ENCODE data around the gene PAH. TPM values are rescaled to one million over a fixed set of nuclear protein-coding genes. Genes with fewer than 3 reads are reported as not detected.

The PAH gene
- total and polyA plus RNA-seq, 2 of the 8 experiments (the other 6 are each of a cell fraction or from before 2014, with no cell fraction given), result 3.9 to 9.0 TPM

DNA sequence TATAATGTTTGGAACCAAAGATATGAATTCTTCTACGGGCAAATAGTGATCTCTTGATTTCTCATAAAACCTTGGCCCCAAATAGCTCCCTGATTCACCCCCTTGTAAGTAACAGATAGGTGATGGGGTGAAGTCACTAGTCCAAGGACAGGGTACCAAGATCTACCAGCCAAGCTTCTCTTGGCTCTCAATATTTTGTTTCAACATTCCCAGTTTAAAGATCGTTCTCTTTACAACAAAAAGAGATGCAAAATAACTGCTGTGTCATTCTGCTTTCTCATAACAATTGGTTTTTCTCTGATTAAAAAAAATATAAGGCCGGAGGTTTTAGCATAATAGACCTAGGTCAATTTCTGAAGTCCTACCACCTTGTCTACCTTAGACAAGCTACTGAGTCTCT is 11.8 kb downstream of the PAH start:
- Histone ChIP-seq H2BK20ac (ENCODE audit: low read length) (no peak overlapping the region), H3K23me2 (ENCODE audit: low read depth, low read length) (no peaks in the 10 kb centered on the region), H4K8ac (ENCODE audit: extremely low read depth, insufficient read depth, low read length) (no peak overlapping the region), H3K14ac (ENCODE audit: insufficient read length) (no peak overlapping the region), H3K23ac (ENCODE audit: insufficient read length) (no peak overlapping the region), H2BK120ac (replicated peaks; ENCODE audit: low read depth, low read length) (no peak overlapping the region), H4K20me1 (replicated peaks in 1 of 2; ENCODE audit: control insufficient read depth in 1 of 2, insufficient read depth in 2 of 2, low read length in 2 of 2) (no peaks in the 10 kb centered on the region), H3K27ac (ENCODE audit: low read depth, low read length) (no peak overlapping the region), H4K5ac (ENCODE audit: insufficient read length, low read depth, low read length) (no peak overlapping the region), H3K4me1 (replicated peaks in 1 of 4; ENCODE audit: control insufficient read depth in 3 of 4, insufficient read depth in 4 of 4, low read length in 3 of 4) (no peaks in the 10 kb centered on the region), H2AFZ (ENCODE audit: low read length) (no peak overlapping the region), H2BK5ac (ENCODE audit: low read depth, low read length) (no peak overlapping the region), H3K9ac (replicated peaks in 1 of 4; ENCODE audit: extremely low read depth in 1 of 4, low read depth in 3 of 4, low read length in 3 of 4) (no peak overlapping the region), H2BK15ac (ENCODE audit: low read length) (no peak overlapping the region), H3K36me3 (ENCODE audit: control insufficient read depth in 2 of 4, insufficient read depth in 4 of 4, low read length in 3 of 4) (no peaks in the 10 kb centered on the region), H3K79me1 (ENCODE audit: low read depth, low read length) (no peaks in the 10 kb centered on the region), H4K91ac (replicated peaks; ENCODE audit: insufficient read length, low read length) (no peak overlapping the region), H3K4me2 (ENCODE audit: insufficient read depth in 1 of 2, low read depth in 2 of 2, low read length in 2 of 2) (no peak overlapping the region), H3K56ac (replicated peaks; ENCODE audit: insufficient read length, low read depth, low read length) (no peak overlapping the region), H3K18ac (ENCODE audit: extremely low read depth, low read length) (no peak overlapping the region), H2AK5ac (ENCODE audit: low read depth, low read length) (no peak overlapping the region), H3K9me3 (ENCODE audit: insufficient read depth in 2 of 2, low read depth in 1 of 2, low read length in 1 of 2) (no peaks in the 10 kb centered on the region), H3K4ac (replicated peaks; ENCODE audit: insufficient read length, low read depth, low read length) (no peak overlapping the region), H3K79me2 (ENCODE audit: control insufficient read depth in 1 of 2, insufficient read depth in 2 of 2, low read length in 2 of 2) (no peaks in the 10 kb centered on the region), H2BK12ac (ENCODE audit: low read depth, low read length) (no peak overlapping the region), H3K27me3 (replicated peaks in 1 of 4; ENCODE audit: control insufficient read depth in 3 of 4, extremely low read depth in 1 of 4, insufficient read depth in 3 of 4, low read length in 3 of 4) (no peaks in the 10 kb centered on the region), H3K4me3 (ENCODE audit: extremely low read depth in 1 of 4, insufficient read depth in 2 of 4, low read depth in 3 of 4, low read length in 4 of 4) (no peak overlapping the region)
- WGBS, 2 experiments (ENCODE audit: extremely low coverage in 1 of 2, insufficient coverage in 1 of 2, insufficient read length in 1 of 2, insufficient replicate concordance in 2 of 2, low coverage in 1 of 2, low lambda C conversion rate in 2 of 2, missing lambda C conversion rate in 1 of 2), result 91% methylated on average over 3 of the region's 3 CpGs; no CpG with 5 or more reads in 1 of the 2 experiments
- ChIA-PET POLR2A (ENCODE audit: partially characterized antibody) (no interaction called here), CTCF (ENCODE audit: partially characterized antibody) (no interaction called here)
- DNase-seq (ENCODE audit: low read depth in 1 of 2, low spot score in 2 of 2) (no peak), FAIRE-seq (no peak)
- TF ChIP-seq FOSL1 (IDR thresholded peaks at IDR 0.05; ENCODE audit: insufficient read depth, low read depth, low read length), result no peak
- no peak for TF ChIP-seq RXRA (IDR thresholded peaks at IDR 0.05; ENCODE audit: insufficient read depth, low read depth, low read length)
- TF ChIP-seq TBP (IDR thresholded peaks at IDR 0.05; ENCODE audit: low read depth, low read length), result no peak
- no peak for TF ChIP-seq EGR1 (IDR thresholded peaks at IDR 0.05; ENCODE audit: borderline replicate concordance, low read depth, low read length)
- no peak for TF ChIP-seq CHD2 (IDR thresholded peaks at IDR 0.05; ENCODE audit: low read length)
- TF ChIP-seq POLR2AphosphoS5 (IDR thresholded peaks at IDR 0.05; ENCODE audit: low read depth, low read length), result no peak

Measured in H1 (cell line).